ENCODE measurements around the gene ROCK1. TPM values are rescaled to one million over a fixed set of nuclear protein-coding genes. Genes with fewer than 3 reads are reported as not detected.

ROCK1 gene
- total and polyA plus RNA-seq, 2 of the 8 experiments (the other 6 are each of a cell fraction or from before 2014, with no cell fraction given), result 4.2 to 48.9 TPM

DNA sequence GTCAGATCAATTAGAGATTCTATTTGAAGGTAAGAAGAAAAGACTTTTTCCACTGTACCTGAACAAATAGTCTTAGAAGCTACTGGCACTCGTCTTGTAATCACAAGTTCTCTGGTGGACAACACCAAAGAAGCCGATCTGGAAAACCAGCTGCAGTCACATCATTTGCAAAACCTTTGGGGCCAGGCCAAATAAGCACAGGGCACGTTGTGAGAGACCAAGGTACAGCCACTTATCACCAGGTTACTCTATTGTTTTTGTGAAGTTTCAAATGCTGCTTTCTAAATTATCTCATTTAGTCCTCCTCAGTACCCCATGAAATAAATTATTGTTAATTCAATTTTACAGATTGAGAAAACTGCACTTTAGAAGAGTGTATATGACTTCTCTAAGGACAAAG, 18.5 kb downstream of the ROCK1 start (continued):
- TF ChIP-seq, protein P1, sequence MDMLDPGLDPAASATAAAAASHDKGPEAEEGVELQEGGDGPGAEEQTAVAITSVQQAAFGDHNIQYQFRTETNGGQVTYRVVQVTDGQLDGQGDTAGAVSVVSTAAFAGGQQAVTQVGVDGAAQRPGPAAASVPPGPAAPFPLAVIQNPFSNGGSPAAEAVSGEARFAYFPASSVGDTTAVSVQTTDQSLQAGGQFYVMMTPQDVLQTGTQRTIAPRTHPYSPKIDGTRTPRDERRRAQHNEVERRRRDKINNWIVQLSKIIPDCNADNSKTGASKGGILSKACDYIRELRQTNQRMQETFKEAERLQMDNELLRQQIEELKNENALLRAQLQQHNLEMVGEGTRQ (IDR thresholded peaks at IDR 0.05; ENCODE audit: low read length), result no peak

All from H1 (cell line).